Dendritic cell treated with granulocyte-macrophage colony-stimulating factor and Interleukin-4, amounts not matched to agents 40 ng/mL and 50 ng/mL, for 4 days (primary cell): ENCODE measurements around the gene RBFOX2.

ENCODE experiments used
- H3K27ac Mint-ChIP-seq: one replicate; pipeline ENCODE4 v1.8.0; 2022; ENCODE audit warnings: mild to moderate bottlenecking, mixed read lengths
- H3K27me3 Mint-ChIP-seq: one replicate; pipeline ENCODE4 v1.8.0; 2022; ENCODE audit warnings: mild to moderate bottlenecking, mixed read lengths
- H3K36me3 Mint-ChIP-seq: one replicate; pipeline ENCODE4 v1.8.0; 2022; ENCODE audit warnings: low read depth, mixed read lengths
- H3K4me1 Mint-ChIP-seq: one replicate; pipeline ENCODE4 v1.8.0; 2022; ENCODE audit warnings: low read depth, mixed read lengths
- H3K4me3 Mint-ChIP-seq: one replicate; pipeline ENCODE4 v1.8.0; 2022; ENCODE audit warnings: mild to moderate bottlenecking, moderate library complexity, mixed read lengths
- H3K9me3 Mint-ChIP-seq: one replicate; pipeline ENCODE4 v1.8.0; 2022; ENCODE audit warnings: mixed read lengths
- intact Hi-C: fragments of 100-400 bp; cut with micrococcal nuclease; formaldehyde crosslinking; loops from one replicate; pipeline ENCODE4 v1.15.0; 2022

The RBFOX2 gene

DNA sequence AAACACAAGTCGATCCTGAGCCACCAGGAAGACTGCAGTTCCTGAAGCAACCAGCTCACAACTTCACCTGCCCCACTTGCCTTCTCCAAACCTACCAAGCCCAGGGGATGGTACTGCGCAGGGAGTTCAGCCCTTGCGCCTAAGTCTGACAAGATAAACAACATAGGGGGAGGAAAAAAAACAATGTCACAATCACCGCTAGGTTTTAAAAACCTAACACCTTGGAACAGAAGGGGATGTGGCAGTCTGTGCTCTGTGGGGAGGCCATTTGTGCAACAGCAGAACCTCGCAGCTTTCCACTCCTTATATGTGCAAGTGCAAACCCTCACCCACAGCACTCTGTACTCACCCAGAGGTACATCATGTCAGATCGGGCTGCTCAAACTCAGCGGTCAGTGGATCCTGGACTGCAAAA lies 134.2 kb downstream of the RBFOX2 start:
- H3K4me1 Mint-ChIP-seq: peaks cover 11% of the 10 kb centered on the region
- intact Hi-C loops: no loop called here

DNA sequence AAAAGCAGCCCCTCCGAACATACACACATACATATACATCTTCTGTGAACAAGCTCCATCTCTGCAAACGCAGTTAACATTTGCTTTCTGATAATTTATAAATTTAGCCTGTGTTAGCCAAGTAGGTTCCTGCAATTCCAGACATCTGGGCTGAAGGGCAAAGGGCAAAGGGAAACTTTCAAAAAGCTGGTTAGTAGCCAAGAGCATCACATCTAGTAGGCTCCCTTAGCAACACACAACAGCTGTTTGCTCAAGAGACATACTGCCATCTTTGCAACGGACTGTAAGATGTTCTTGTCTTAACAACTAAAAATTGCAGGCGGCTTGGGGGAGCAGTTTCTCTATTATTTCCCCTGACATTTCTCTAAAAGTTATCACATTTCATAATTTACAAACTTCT lies 134.9 kb downstream of the RBFOX2 start:
- Mint-ChIP-seq H3K4me1 (peaks cover 11% of the 10 kb centered on the region), H3K4me3 (no peak overlapping the region), H3K27ac (no peak overlapping the region), H3K9me3 (no peaks in the 10 kb centered on the region), H3K36me3 (no peaks in the 10 kb centered on the region), H3K27me3 (peaks cover 2% of the 10 kb centered on the region)
- intact Hi-C loops: no loop called here

More for the DNA sequence above, 134.2 kb downstream of the RBFOX2 start:
- Mint-ChIP-seq H3K27ac (no peak overlapping the region), H3K4me3 (no peak overlapping the region), H3K9me3 (no peaks in the 10 kb centered on the region), H3K27me3 (peaks cover 2% of the 10 kb centered on the region), H3K36me3 (no peaks in the 10 kb centered on the region)

DNA sequence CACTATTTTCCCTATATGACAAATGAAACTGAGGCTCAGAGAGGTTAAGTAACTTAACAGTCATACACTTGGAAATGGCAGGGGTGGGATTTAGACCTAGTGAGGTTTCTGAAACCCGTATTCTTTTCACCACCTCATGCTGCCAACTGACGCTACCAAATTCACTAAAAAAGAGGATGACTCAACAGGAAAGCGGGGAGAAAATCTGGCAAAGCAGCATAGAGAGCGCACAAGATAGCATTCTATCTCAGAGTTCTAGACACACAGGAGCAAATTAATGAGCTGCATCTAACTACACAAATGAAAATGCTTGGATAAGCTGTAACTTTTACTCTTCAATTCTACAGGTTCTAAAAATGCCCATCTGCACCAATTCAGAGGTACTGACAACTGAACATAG lies 136.4 kb downstream of the RBFOX2 start:
- intact Hi-C loops: no loop called here
- no peaks in the 10 kb centered on the region for H3K9me3 Mint-ChIP-seq
- peaks cover 11% of the 10 kb centered on the region for H3K4me1 Mint-ChIP-seq
- H3K27ac Mint-ChIP-seq: no peak overlapping the region
- peaks cover 2% of the 10 kb centered on the region for H3K27me3 Mint-ChIP-seq
- no peaks in the 10 kb centered on the region for H3K36me3 Mint-ChIP-seq
- no peak overlapping the region for H3K4me3 Mint-ChIP-seq

DNA sequence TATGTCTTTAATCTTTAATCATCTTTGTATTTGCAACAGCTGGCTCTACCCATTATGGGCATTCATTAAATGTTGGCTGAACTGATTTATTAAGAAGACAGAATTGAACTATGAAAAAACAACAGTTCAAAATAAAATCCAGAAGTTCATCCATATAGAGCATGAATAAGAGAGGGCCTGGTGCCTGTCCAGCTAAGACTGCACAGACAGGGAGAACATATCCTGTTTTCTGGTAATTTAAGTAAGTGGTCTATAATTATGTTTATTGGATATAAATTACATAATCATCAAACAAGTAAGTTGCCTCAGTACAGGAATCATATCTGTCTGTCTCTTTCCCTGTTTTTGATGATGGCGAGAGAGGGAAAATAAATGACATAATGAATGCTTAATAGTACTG lies 137.2 kb downstream of the RBFOX2 start:
- H3K4me3 Mint-ChIP-seq: no peak overlapping the region
- intact Hi-C loops: no loop called here
- peaks cover 2% of the 10 kb centered on the region for H3K27me3 Mint-ChIP-seq
- no peaks in the 10 kb centered on the region for H3K9me3 Mint-ChIP-seq
- H3K36me3 Mint-ChIP-seq: no peaks in the 10 kb centered on the region
- H3K27ac Mint-ChIP-seq: no peak overlapping the region
- H3K4me1 Mint-ChIP-seq: peaks cover 11% of the 10 kb centered on the region

DNA sequence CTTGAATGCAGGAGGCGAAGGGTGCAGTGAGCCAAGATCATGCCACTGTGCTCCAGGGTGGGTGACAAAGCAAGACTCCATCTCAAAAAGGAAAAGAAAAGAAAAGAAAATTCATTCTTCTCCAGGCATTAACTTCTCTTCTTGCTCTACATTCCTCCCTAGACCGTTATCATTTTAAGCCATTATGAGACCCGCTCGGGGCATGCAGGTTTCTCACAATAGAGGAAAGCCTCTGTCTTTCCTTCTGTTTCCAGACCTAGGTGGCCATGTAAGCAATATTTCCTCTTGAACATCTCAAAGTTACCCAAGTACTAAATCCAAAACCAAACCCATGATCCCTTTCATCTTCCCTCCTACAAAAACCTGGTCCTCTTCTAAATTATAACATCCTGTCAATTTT lies 139.6 kb downstream of the RBFOX2 start:
- Mint-ChIP-seq H3K4me1 (no peaks in the 10 kb centered on the region), H3K9me3 (no peaks in the 10 kb centered on the region), H3K4me3 (no peak overlapping the region), H3K36me3 (no peaks in the 10 kb centered on the region), H3K27me3 (peaks cover 2% of the 10 kb centered on the region), H3K27ac (no peak overlapping the region)
- intact Hi-C loops: no loop called here

DNA sequence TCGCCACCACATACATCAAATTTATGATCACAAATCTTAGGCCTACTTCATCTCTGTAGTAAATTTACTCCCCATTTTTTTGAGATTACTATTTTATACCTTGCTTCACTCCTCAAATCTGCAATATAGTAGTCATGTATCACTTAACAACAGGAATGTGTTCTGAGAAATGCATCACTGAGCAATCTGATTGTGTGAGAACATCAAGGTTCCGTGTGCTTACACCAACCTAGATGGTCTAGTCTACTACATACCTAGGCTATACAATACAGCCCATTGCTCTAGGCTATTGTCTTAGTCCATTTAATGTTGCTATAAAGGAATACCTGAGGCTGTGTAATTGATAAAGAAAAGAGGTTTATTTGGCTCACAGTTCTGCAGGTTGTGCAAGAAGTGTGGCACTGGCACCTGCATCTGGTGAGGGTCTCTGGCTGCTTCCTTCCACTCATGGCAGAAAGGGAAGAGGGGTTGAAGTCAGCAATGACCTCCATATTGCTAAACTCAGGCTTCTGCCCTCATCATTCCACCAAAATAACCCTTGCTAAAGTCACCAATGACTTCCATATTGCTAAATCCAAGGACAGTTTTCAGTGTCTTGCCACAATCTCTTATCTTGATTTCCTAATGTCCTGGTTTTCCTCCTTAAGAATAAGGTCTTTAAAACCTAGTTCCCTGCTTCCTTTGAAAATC lies 140.3 kb downstream of the RBFOX2 start:
- H3K27me3 Mint-ChIP-seq: peaks cover under 1% of the 10 kb centered on the region
- intact Hi-C loops: no loop called here
- H3K4me3 Mint-ChIP-seq: no peak overlapping the region
- no peaks in the 10 kb centered on the region for H3K36me3 Mint-ChIP-seq
- H3K4me1 Mint-ChIP-seq: peaks cover 4% of the 10 kb centered on the region
- no peaks in the 10 kb centered on the region for H3K9me3 Mint-ChIP-seq
- H3K27ac Mint-ChIP-seq: no peak overlapping the region

DNA sequence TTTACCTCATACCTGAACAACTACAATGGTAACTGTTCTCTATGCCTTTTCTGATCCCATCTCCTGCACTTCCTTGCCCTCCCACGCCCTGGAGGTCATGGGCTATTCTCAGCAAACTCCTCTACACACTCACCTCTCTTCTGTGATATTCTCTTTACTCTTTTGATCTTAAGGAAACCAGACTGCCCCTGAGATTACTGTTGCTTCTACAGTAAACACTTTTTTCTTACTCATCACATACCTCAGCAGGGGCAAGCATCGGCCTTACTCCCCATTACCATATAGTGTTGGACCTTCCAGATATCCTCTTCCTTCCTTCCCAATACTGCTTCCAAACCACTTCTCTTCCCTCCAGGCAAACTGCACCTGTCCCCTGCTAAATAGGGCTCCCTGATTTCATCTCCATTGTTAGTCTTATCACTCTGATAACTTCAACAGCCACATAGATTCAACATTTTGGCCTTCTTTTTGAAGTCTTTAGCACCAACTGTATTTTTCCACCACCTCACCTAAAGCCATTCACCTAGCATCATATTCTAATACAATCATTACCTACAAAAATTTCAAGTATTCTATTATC lies 141.2 kb downstream of the RBFOX2 start:
- intact Hi-C loops: no loop called here
- H3K27me3 Mint-ChIP-seq: no peaks in the 10 kb centered on the region
- no peak overlapping the region for H3K27ac Mint-ChIP-seq
- H3K36me3 Mint-ChIP-seq: no peaks in the 10 kb centered on the region
- peaks cover 14% of the 10 kb centered on the region for H3K4me1 Mint-ChIP-seq
- no peak overlapping the region for H3K4me3 Mint-ChIP-seq
- no peaks in the 10 kb centered on the region for H3K9me3 Mint-ChIP-seq

DNA sequence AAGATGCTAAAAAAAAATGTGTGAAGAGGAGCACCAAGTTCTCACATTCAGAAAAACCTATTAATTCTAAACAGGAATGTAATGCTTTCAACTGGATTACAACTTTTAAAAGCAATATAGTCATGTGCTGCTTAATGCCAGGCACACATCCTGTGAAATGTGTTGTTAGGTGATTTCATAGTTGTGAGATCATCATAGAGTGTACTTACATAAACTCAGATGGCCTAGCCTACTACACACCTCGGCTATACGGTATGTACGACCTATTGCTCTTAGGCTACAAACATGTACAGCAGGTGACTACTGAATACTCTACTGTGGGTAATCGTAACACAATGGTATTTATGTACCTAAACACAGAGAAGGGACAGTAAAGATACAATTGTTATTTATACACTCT lies 142.3 kb downstream of the RBFOX2 start:
- Mint-ChIP-seq H3K4me1 (peaks cover 19% of the 10 kb centered on the region), H3K36me3 (no peaks in the 10 kb centered on the region), H3K27me3 (no peaks in the 10 kb centered on the region), H3K4me3 (no peak overlapping the region), H3K9me3 (no peaks in the 10 kb centered on the region), H3K27ac (no peak overlapping the region)
- intact Hi-C loops: no loop called here

DNA sequence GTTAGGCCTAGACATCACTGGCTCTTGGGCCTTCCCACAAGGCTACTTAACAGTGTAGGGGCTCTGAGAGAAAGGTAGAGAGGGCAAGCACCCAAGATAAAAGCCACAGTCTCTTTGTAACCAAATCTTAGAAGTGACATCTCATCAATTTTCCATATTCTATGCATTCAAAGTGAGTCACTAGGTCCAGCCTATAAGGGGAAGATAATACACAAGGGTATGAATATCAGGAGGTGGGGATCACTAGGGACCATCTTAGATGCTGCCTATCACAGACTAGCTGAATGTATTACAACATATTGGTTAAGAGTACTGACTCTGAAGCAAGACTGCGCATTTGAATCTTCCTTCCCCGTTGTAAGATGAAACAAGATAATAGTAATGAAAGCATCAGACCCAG lies 144.1 kb downstream of the RBFOX2 start:
- H3K9me3 Mint-ChIP-seq: no peaks in the 10 kb centered on the region
- H3K4me3 Mint-ChIP-seq: no peak overlapping the region
- no peaks in the 10 kb centered on the region for H3K36me3 Mint-ChIP-seq
- no peaks in the 10 kb centered on the region for H3K27me3 Mint-ChIP-seq
- intact Hi-C loops: no loop called here
- no peak overlapping the region for H3K27ac Mint-ChIP-seq
- peaks cover 19% of the 10 kb centered on the region for H3K4me1 Mint-ChIP-seq

DNA sequence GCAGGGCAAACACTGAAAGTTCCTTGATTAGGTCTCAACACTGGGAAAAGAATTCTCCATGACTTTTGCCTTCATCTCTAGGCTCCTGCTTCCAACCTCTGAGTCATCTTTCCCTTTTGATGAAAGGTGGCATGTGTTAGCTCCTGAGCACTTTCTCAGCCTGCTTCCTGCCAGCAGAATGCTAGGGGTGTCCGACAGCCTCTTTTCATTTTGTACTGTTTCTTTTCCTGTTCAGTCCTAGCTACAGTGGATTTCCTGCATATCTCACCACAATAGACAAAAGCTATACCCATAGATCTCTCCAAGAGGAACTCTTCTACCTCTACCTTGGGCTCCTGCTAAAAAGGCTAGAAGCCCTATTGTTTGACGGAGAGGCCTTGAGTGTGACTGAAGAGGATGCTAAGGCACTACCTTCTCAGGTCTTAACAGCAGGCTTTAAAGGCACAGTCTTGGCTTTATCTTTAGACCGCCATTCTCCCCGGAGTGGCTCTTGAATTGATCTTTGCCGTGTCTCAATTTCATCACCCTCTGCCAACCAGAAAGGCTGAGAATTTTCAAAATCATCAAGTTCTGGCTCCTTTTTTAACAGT lies 145.5 kb downstream of the RBFOX2 start:
- Mint-ChIP-seq H3K36me3 (no peaks in the 10 kb centered on the region), H3K9me3 (no peaks in the 10 kb centered on the region)

DNA sequence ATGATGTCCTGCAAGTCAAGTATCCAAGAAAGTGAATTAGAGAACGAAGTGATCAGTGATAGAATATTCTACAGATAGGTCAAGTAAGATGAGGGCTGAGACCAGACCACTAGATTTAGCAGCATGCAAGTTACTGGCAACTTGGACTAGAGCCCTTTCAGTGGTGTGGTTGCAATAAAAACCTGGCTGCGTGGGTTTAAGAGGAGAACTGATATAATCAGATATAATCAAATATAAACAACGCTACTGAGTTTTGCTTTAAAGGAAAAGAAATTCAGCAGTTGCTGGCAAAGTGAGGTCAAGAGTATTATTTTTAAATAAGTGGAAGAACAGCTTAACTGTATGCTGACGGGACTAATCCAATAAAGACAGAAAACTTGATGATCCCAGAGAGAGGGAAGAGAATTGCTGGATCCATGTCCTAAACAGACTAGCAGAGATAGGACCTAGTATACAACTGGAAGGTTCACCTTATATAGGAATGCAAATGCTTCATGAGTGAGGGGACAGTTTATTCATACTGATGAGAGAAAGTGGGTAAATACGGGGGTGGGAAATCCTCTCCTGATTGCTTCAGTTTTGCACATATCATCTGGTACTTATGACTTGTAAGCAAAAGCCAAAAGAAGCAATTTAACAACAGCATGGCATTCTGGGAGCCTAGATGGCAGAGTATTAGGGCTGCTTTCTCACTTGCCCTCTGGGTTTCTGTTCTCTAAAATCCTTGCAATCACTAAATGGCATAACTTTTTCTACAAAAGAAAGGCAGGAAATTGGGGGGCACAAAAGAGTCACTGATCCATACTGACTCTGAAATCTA lies 146.2 kb downstream of the RBFOX2 start:
- no peak overlapping the region for H3K27ac Mint-ChIP-seq

More for the DNA sequence above, 145.5 kb downstream of the RBFOX2 start:
- no peaks in the 10 kb centered on the region for H3K27me3 Mint-ChIP-seq
- intact Hi-C loops: no loop called here
- no peak overlapping the region for H3K4me3 Mint-ChIP-seq
- no peak overlapping the region for H3K27ac Mint-ChIP-seq
- peaks cover 19% of the 10 kb centered on the region for H3K4me1 Mint-ChIP-seq

DNA sequence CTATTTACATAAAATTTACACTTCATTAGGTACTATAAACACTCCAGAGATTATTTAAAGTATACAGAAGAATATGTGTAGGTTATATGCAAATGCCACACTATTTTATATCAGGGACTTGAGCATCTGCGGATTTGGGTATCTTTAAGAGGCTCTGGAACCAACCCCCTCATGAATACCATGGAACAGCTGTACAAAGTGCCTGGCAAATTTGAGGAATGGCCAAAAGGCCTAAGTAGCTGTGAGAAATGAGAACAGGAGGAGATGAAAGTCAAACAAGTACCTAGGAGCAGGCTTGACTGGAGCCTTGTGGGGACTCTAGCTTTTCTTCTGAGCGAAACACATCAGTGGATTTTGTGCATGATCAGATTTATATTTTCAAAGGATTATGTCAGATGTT lies 149.3 kb downstream of the RBFOX2 start:
- H3K27me3 Mint-ChIP-seq: no peaks in the 10 kb centered on the region
- intact Hi-C loops: no loop called here
- no peaks in the 10 kb centered on the region for H3K36me3 Mint-ChIP-seq
- no peak overlapping the region for H3K27ac Mint-ChIP-seq
- peaks cover 19% of the 10 kb centered on the region for H3K4me1 Mint-ChIP-seq
- no peaks in the 10 kb centered on the region for H3K9me3 Mint-ChIP-seq
- no peak overlapping the region for H3K4me3 Mint-ChIP-seq

More for the DNA sequence above, 146.2 kb downstream of the RBFOX2 start:
- H3K36me3 Mint-ChIP-seq: no peaks in the 10 kb centered on the region
- H3K9me3 Mint-ChIP-seq: no peaks in the 10 kb centered on the region
- H3K4me3 Mint-ChIP-seq: no peak overlapping the region
- H3K4me1 Mint-ChIP-seq: peaks cover 19% of the 10 kb centered on the region
- intact Hi-C loops: no loop called here
- no peaks in the 10 kb centered on the region for H3K27me3 Mint-ChIP-seq

DNA sequence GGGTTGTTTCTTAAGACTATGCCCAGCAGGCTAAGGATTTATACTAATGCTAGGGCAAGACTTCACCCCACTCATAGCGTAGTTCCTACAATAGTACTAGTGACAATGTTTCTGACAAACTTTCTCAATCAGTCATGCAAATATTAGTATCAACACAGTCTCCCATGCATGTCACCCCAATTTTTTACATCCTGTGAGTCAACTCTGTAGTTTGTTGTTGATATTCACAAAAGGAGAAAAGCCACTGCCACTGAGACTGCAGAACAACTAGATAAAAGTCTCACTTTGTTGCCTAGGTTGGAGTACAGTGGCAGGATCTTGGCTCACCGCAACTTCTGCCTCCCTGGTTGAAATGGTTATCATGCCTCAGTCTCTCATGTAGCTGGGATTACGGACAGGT lies 155.2 kb downstream of the RBFOX2 start:
- no peaks in the 10 kb centered on the region for H3K4me1 Mint-ChIP-seq
- H3K9me3 Mint-ChIP-seq: no peaks in the 10 kb centered on the region
- intact Hi-C loops: no loop called here
- H3K4me3 Mint-ChIP-seq: no peak overlapping the region
- no peaks in the 10 kb centered on the region for H3K36me3 Mint-ChIP-seq
- no peaks in the 10 kb centered on the region for H3K27me3 Mint-ChIP-seq
- no peak overlapping the region for H3K27ac Mint-ChIP-seq

DNA sequence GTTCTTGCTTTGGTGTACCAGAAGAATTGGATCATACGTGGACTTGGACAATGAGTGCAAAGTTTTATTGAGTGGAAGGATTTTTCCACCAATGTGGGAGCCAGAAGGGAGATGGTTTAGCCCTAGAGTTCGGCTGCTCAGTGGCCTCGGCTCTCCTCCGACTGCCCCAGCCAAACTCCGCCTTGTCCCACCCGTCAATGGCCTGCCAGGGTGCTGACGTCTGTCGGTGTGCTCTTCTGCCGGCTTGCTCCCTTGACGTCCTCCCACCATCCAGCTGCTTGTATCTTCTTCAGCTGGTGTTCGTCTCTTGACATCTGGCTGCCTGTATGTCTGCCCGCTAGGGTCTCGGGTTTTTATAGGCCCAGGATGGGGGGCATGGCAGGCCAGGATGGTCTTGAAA lies 156.2 kb downstream of the RBFOX2 start:
- H3K4me1 Mint-ChIP-seq: no peaks in the 10 kb centered on the region
- H3K27me3 Mint-ChIP-seq: no peaks in the 10 kb centered on the region
- H3K9me3 Mint-ChIP-seq: no peaks in the 10 kb centered on the region
- intact Hi-C loops: no loop called here
- H3K4me3 Mint-ChIP-seq: no peak overlapping the region
- H3K36me3 Mint-ChIP-seq: no peaks in the 10 kb centered on the region
- H3K27ac Mint-ChIP-seq: no peak overlapping the region
